Osteoblast (primary cell): ENCODE measurements around the gene CAPZB. TPM values are rescaled to one million over a fixed set of nuclear protein-coding genes. Genes with fewer than 3 reads are reported as not detected.

Experiments used
- DNase-seq: peaks from one replicate; pipeline ENCODE4 v3.0.0; 2011; ENCODE audit warnings: low spot score, mixed read lengths; ENCODE audit not compliant: insufficient read length; ENCODE audit errors: missing footprints
- H2AFZ ChIP-seq: 2 replicates; pipeline ENCODE4 v1.6.0; 2011; ENCODE audit warnings: mild to moderate bottlenecking, low read length
- H3K27ac ChIP-seq: 2 replicates; pipeline ENCODE4 v1.5.1; 2011; ENCODE audit warnings: mild to moderate bottlenecking, low read depth, low read length, moderate library complexity
- H3K27me3 ChIP-seq: 2 replicates; pipeline ENCODE4 v1.6.0; 2012; ENCODE audit warnings: mild to moderate bottlenecking, control low read depth, inconsistent platforms, low read length, moderate library complexity; ENCODE audit not compliant: insufficient read depth
- H3K36me3 ChIP-seq: 2 replicates; pipeline ENCODE4 v1.5.1; 2011; ENCODE audit warnings: mild to moderate bottlenecking, low read length, control low read depth, moderate library complexity; ENCODE audit not compliant: insufficient read depth
- H3K4me1 ChIP-seq: 2 replicates; pipeline ENCODE4 v1.5.1; 2011; ENCODE audit warnings: mild to moderate bottlenecking, low read length, control low read depth, moderate library complexity; ENCODE audit not compliant: insufficient read depth
- H3K4me2 ChIP-seq: 2 replicates; pipeline ENCODE4 v1.6.0; 2011; ENCODE audit warnings: mild to moderate bottlenecking, low read length; ENCODE audit not compliant: insufficient read depth
- H3K4me3 ChIP-seq: fragments of 200-600 bp; sonication (generic); 3 replicates; pipeline ENCODE4 v1.5.1; 2012; ENCODE audit warnings: mild to moderate bottlenecking, low read length, inconsistent platforms; ENCODE audit not compliant: insufficient read depth
- H3K79me2 ChIP-seq: 2 replicates; pipeline ENCODE4 v1.6.0; 2012; ENCODE audit warnings: mild to moderate bottlenecking, low read length, control low read depth, inconsistent platforms; ENCODE audit not compliant: insufficient read depth
- H3K9me3 ChIP-seq: 2 replicates; pipeline ENCODE4 v1.5.1; 2011; ENCODE audit warnings: low read depth, low read length, control low read depth
- H4K20me1 ChIP-seq: 2 replicates; pipeline ENCODE4 v1.6.0; 2012; ENCODE audit warnings: mild to moderate bottlenecking, low read length, control low read depth; ENCODE audit not compliant: insufficient read depth
- CTCF ChIP-seq: IDR thresholded peaks from 2 replicates; pipeline ENCODE4 v1.5.1; 2011; ENCODE audit warnings: mild to moderate bottlenecking, low read depth, low read length, moderate library complexity; ENCODE audit errors: extremely low read depth
- total RNA-seq: library from RNA; depleted of rRNA; stranded (reverse); fragments of >200 nt; gene quantifications from 2 replicates; pipeline ENCODE4 v1.2.3, GENCODE V29; 2012

CAPZB gene
- total RNA-seq, 1 donor: 217 TPM

GRCh38 chr1:19476450-19477190 is 8.7 kb downstream of the CAPZB start:
- Histone ChIP-seq H3K36me3 (peaks cover 33% of the 10 kb centered on the region), H4K20me1 (peaks cover 94% of the 10 kb centered on the region), H3K79me2 (peaks cover 98% of the 10 kb centered on the region), H3K27ac (peak overlapping the region; percentile 9), H3K9me3 (no peaks in the 10 kb centered on the region), H3K4me3 (no peak overlapping the region), H3K4me1 (peaks cover 21% of the 10 kb centered on the region), H3K4me2 (no peak overlapping the region), H3K27me3 (no peaks in the 10 kb centered on the region), H2AFZ (no peak overlapping the region)
- no peak for TF ChIP-seq CTCF
- DNase-seq: no peak

GRCh38 chr1:19475296-19475695 is 10.0 kb downstream of the CAPZB start:
- no peak for TF ChIP-seq CTCF
- Histone ChIP-seq H3K27ac (no peak overlapping the region), H4K20me1 (peaks cover 91% of the 10 kb centered on the region), H3K36me3 (peaks cover 29% of the 10 kb centered on the region), H3K4me1 (peaks cover 13% of the 10 kb centered on the region), H3K4me3 (no peak overlapping the region), H3K79me2 (peaks cover 97% of the 10 kb centered on the region), H3K4me2 (no peak overlapping the region), H2AFZ (no peak overlapping the region), H3K9me3 (no peaks in the 10 kb centered on the region), H3K27me3 (no peaks in the 10 kb centered on the region)
- DNase-seq: no peak

- no peak overlapping the region for H3K27ac ChIP-seq
- H3K4me3 ChIP-seq: no peak overlapping the region
- peaks cover 18% of the 10 kb centered on the region for H3K4me1 ChIP-seq
- H3K4me2 ChIP-seq: no peak overlapping the region
- H3K27me3 ChIP-seq: no peaks in the 10 kb centered on the region
- H3K36me3 ChIP-seq: peaks cover 21% of the 10 kb centered on the region
- H2AFZ ChIP-seq: no peak overlapping the region
- peaks cover 96% of the 10 kb centered on the region for H3K79me2 ChIP-seq
- no peak for DNase-seq
- no peak for TF ChIP-seq CTCF
- H4K20me1 ChIP-seq: peaks cover 91% of the 10 kb centered on the region
- H3K9me3 ChIP-seq: no peaks in the 10 kb centered on the region
Observed at GRCh38 chr1:19472174-19472573, 13.2 kb downstream of the CAPZB start.

GRCh38 chr1:19469004-19469403 is 16.3 kb downstream of the CAPZB start:
- Histone ChIP-seq H3K79me2 (peaks cover 94% of the 10 kb centered on the region), H3K27ac (peak overlapping the region; percentile 3), H3K4me2 (peak overlapping the region; percentile 25), H3K27me3 (no peaks in the 10 kb centered on the region), H3K9me3 (no peaks in the 10 kb centered on the region), H2AFZ (no peak overlapping the region), H3K4me3 (no peak overlapping the region), H3K36me3 (peaks cover 24% of the 10 kb centered on the region), H4K20me1 (peaks cover 87% of the 10 kb centered on the region), H3K4me1 (peaks cover 24% of the 10 kb centered on the region)
- no peak for TF ChIP-seq CTCF
- DNase-seq: no peak
